Tibial artery (tissue), 4 donors: ENCODE data around the gene KRT79.

ENCODE experiments used
- DNase-seq, 2 donors: peaks; one replicate each; pipeline ENCODE4 v3.0.0-alpha.2; 2019
- H3K27ac ChIP-seq, 2 donors: fragments of 200-600 bp; sonication (generic) in 1 of 2; 1 replicate in 1 of 2; 2 replicates in 1 of 2; pipeline ENCODE4 v1.5.1; 2018 to 2019; ENCODE audit warnings: mild to moderate bottlenecking in 1 of 2
- H3K27me3 ChIP-seq, 2 donors: fragments of 200-600 bp; sonication (generic) in 1 of 2; one replicate each; pipeline versions ENCODE4 v1.5.1 to v1.6.0; 2016 to 2019
- H3K36me3 ChIP-seq, 3 donors: fragments of 200-600 bp; sonication (generic) in 2 of 3; one replicate each; pipeline ENCODE4 v1.5.1; 2016 to 2019; ENCODE audit warnings: mild to moderate bottlenecking in 2 of 3
- H3K4me1 ChIP-seq, 4 donors: fragments of 200-600 bp; sonication (generic) in 2 of 4; 1 replicate in 3 of 4; 2 replicates in 1 of 4; pipeline ENCODE4 v1.5.1; 2016 to 2019
- H3K4me3 ChIP-seq, 2 donors: fragments of 200-600 bp; sonication (generic) in 1 of 2; 1 replicate in 1 of 2; 2 replicates in 1 of 2; pipeline ENCODE4 v1.5.1; 2018 to 2019; ENCODE audit warnings: mild to moderate bottlenecking in 2 of 2
- H3K9me3 ChIP-seq, 3 donors: fragments of 200-600 bp; sonication (generic) in 1 of 3; one replicate each; pipeline ENCODE4 v1.5.1; 2016 to 2019
- intact Hi-C: fragments of 100-400 bp; cut with DNase I; formaldehyde crosslinking; loops from one replicate; pipeline ENCODE4 v1.15.0; 2023; ENCODE audit warnings: low total_unique reads
- TF ChIP-seq, protein P1 (sequence below), 2 experiments: fragments of 200-600 bp in 1 of 2; fragments of 450-650 bp in 1 of 2; IDR thresholded peaks; one replicate each; pipeline ENCODE4 v1.5.1; 2017 to 2019; ENCODE audit warnings: antibody characterized with exemption in 2 of 2, mild to moderate bottlenecking in 1 of 2, moderate library complexity in 1 of 2

Gene KRT79

DNA sequence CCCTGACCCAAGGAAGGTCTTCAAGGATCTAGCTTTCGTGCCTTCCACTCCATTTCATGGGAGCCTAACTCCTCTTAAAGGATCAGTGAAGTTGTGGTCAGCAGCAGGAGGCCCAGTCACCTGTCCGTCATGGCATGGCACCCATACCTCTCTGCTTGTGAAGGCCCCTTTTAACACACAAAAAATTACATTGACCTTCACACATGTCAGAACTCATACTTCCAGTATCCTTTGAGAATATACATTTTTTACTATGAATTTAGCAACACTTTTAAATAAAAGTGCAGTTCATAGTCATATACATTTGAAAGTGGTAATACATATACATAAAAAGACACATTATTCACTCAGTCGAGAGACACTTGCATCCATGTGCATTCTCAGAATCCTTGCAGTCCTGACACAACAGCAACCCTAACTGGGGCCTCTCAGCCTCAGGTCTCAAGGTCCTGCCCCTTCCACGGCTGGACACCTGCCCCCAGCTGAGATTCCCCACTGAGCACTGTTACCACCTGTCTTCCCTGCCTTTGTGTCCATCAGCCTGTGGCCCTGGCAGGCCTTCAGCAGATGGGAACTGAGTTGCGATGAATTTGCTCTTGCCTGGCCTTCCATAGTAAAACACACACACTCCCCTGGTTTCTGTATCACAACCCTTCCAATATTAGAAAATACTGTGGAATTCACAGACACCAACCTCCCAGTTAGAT is 34.5 kb downstream of the KRT79 start:
- Histone ChIP-seq H3K4me1 (no peaks in the 10 kb centered on the region), H3K9me3 (no peaks in the 10 kb centered on the region), H3K36me3 (no peaks in the 10 kb centered on the region), H3K27ac (no peak overlapping the region), H3K27me3 (no peaks in the 10 kb centered on the region), H3K4me3 (no peak overlapping the region)
- TF ChIP-seq, protein P1, sequence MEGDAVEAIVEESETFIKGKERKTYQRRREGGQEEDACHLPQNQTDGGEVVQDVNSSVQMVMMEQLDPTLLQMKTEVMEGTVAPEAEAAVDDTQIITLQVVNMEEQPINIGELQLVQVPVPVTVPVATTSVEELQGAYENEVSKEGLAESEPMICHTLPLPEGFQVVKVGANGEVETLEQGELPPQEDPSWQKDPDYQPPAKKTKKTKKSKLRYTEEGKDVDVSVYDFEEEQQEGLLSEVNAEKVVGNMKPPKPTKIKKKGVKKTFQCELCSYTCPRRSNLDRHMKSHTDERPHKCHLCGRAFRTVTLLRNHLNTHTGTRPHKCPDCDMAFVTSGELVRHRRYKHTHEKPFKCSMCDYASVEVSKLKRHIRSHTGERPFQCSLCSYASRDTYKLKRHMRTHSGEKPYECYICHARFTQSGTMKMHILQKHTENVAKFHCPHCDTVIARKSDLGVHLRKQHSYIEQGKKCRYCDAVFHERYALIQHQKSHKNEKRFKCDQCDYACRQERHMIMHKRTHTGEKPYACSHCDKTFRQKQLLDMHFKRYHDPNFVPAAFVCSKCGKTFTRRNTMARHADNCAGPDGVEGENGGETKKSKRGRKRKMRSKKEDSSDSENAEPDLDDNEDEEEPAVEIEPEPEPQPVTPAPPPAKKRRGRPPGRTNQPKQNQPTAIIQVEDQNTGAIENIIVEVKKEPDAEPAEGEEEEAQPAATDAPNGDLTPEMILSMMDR (IDR thresholded peaks at IDR 0.05), result no peak
- intact Hi-C loops, result no loop called here
- no peak for DNase-seq

DNA sequence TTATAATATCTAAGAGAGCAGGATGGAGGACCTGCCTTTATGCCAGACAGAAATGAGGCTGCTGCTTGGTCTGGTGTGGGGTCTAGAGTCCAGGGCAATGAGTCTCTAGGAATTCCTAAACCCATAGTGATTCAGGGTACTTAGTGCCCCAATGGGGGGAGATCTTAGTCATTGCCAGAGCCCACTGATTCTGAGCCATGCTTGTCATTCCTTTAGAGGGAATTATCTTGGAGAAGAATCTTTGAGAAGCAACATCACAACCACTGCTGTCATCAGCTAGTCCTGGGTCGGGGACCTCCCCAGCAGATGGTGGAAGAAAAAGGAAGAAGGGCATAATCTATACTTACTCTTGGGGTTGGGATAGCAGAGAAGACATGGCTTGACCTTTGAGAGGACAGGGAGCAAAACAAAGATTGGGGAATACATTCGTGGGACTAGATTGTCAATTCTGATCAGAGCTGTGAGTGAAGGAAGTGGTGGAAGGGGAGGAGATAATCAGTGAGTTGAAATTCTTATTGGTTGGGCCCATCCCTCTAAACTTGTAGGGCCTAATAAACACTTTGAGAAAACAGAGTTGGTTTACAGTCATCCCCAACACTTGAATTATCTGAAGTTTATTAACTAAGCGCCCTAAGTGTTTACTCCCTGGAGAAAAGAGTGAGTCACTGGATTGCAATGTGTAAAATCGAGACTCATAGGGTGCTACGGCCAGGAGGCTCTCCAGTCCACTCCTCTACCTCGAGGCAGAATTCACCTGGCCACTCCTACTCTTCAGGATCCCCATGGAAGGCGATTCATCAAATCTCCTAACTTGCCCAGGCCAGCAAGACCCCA is 35.2 kb downstream of the KRT79 start:
- Histone ChIP-seq H3K27ac (no peak overlapping the region), H3K4me3 (no peak overlapping the region), H3K9me3 (no peaks in the 10 kb centered on the region), H3K4me1 (no peaks in the 10 kb centered on the region), H3K27me3 (no peaks in the 10 kb centered on the region), H3K36me3 (no peaks in the 10 kb centered on the region)
- intact Hi-C loops, result no loop called here
- TF ChIP-seq, protein P1 (IDR thresholded peaks at IDR 0.05), result no peak
- no peak for DNase-seq

DNA sequence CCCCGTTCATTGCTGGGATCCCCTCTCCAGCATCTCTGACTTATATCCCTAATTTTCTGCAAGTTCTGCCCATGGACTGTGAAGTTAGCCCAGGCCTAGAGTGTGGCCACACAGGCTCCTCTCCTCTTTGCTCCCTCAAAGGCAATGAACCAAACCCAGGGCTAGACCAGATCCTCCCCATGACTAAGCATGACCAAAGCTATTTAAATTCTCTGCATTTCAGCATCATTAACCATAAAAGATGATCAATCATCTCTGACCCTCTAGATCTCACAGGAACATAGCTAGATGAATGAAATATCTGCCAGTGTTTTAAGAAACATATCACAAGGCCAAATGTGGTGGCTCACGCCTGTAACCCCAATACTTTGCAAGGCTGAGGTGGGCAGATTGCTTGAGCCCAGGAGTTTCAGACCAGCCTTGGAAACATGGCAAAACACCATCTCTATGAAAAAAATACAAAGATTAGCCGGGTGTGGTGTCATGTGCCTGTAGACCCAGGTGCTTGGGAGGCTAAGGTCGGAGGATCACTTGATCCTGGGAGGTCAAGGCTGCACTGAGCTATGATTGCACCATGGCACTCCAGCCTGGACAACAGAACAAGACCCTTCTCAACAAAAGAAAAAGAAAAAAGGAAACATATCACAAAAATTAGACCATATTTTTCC is 36.0 kb downstream of the KRT79 start:
- Histone ChIP-seq H3K27me3 (peaks cover 0 to under 1% of the 10 kb centered on the region in 2 donors), H3K36me3 (no peaks in the 10 kb centered on the region), H3K4me1 (no peaks in the 10 kb centered on the region), H3K4me3 (no peak overlapping the region), H3K27ac (no peak overlapping the region), H3K9me3 (no peaks in the 10 kb centered on the region)
- no peak for DNase-seq
- intact Hi-C loops, result no loop called here
- TF ChIP-seq, protein P1 (IDR thresholded peaks at IDR 0.05), result no peak

DNA sequence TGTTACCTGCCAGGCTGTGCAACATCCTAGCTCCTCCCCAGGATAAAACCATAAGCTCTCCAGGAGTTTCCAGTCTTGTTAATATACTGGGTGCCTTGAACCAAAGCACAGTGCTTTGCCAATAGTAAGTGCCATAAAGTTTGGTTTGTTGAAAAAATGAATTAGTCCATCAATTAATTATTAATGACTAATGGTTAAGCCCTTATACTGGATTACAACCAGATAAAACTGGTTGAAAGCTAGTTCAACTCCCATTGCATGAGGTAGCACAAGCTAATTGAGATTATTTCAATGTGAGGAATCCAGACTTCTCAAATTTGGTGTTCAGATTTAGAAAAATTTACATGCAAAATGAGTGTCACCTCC is 36.6 kb downstream of the KRT79 start:
- Histone ChIP-seq H3K36me3 (no peaks in the 10 kb centered on the region), H3K27ac (no peak overlapping the region), H3K27me3 (peaks cover 0 to 4% of the 10 kb centered on the region in 2 donors), H3K4me1 (no peaks in the 10 kb centered on the region), H3K4me3 (no peak overlapping the region), H3K9me3 (no peaks in the 10 kb centered on the region)
- intact Hi-C loops, result no loop called here
- no peak for DNase-seq
- TF ChIP-seq, protein P1 (IDR thresholded peaks at IDR 0.05), result no peak

DNA sequence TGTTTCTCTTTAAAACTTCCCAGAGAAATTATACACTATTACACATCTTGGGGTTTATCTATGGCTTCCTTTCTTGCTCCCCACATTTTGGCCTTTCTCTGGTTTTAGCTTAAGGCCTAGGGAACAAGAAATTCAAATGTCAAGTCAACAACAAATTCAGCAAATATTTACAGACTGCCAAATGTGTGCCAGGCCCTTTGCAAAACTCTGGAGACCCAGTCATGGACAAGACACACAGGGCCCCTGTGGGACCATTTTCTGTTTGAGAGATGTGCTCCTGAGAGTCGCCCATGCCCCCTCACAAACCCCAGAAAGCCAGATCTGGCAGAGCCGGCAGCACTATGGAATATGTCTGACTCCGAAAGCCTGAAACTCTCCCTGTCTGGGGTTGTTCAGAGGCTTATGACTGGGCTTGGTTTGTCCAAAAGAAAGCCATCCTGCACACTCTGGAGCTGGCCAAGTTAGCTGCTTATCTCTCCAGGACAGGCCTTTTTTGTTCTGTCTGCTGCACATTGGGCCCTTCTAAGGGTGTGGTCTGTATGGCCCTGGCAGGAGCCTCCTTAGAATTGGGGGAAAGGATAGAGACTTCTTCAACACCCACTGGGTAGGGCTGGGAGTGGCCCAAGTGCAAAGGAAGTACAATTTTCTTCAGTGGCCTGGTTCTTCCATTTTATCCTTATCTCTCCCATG is 37.1 kb downstream of the KRT79 start:
- Histone ChIP-seq H3K4me3 (no peak overlapping the region), H3K36me3 (no peaks in the 10 kb centered on the region), H3K27me3 (peaks cover 0 to 4% of the 10 kb centered on the region in 2 donors), H3K27ac (no peak overlapping the region), H3K4me1 (no peaks in the 10 kb centered on the region), H3K9me3 (no peaks in the 10 kb centered on the region)
- TF ChIP-seq, protein P1 (IDR thresholded peaks at IDR 0.05), result no peak
- no peak for DNase-seq
- intact Hi-C loops, result no loop called here
